K562 (cell line): ENCODE data around the gene EMC1.

ENCODE experiments used
- CTCF ChIP-seq, 3 experiments: IDR thresholded peaks in 2 of 3; conservative IDR thresholded peaks in 1 of 3; 2 replicates each; pipeline ENCODE4 v1.5.1; 2011 to 2012; ENCODE audit warnings: low read length in 3 of 3, mild to moderate bottlenecking in 3 of 3, control low read depth in 2 of 3, improper control_type of control experiment in 1 of 3, inconsistent platforms in 1 of 3, low read depth in 1 of 3, mixed read lengths in 1 of 3, moderate library complexity in 1 of 3; ENCODE audit not compliant: insufficient read depth in 2 of 3
- HMGXB4 ChIP-seq: sonication (generic); formaldehyde crosslinking; IDR thresholded peaks from 2 replicates; pipeline ENCODE4 v1.8.1; 2023; ENCODE audit warnings: mild to moderate bottlenecking, missing genetic modification reagents
- ZKSCAN1 ChIP-seq: fragments of 150-350 bp; IDR thresholded peaks from 2 replicates; pipeline ENCODE4 v1.6.1; 2016; ENCODE audit warnings: low read depth, low read length
- ZNF766 ChIP-seq: fragments of 200-800 bp; sonication (Bioruptor generic); conservative IDR thresholded peaks from 2 replicates; pipeline ENCODE4 v1.6.1; 2016; ENCODE audit warnings: missing genetic modification characterization, missing compliant biosample characterization
- TF ChIP-seq, protein P1 (sequence below): sonication (generic); formaldehyde crosslinking; IDR thresholded peaks from 2 replicates; pipeline ENCODE4 v1.5.0; 2020; ENCODE audit warnings: missing genetic modification reagents

- TF ChIP-seq ZNF766 (CRISPR knock-in tag) (no peak), HMGXB4 (CRISPR knock-in tag) (no peak), ZKSCAN1 (no peak), CTCF (IDR thresholded peaks at IDR 0.05 in 2 of 3, conservative IDR thresholded peaks at IDR 0.05 in 1 of 3; ENCODE audit: insufficient read depth in 2 of 3, low read depth in 1 of 3, low read length in 3 of 3) (no peak)
- TF ChIP-seq, protein P1, sequence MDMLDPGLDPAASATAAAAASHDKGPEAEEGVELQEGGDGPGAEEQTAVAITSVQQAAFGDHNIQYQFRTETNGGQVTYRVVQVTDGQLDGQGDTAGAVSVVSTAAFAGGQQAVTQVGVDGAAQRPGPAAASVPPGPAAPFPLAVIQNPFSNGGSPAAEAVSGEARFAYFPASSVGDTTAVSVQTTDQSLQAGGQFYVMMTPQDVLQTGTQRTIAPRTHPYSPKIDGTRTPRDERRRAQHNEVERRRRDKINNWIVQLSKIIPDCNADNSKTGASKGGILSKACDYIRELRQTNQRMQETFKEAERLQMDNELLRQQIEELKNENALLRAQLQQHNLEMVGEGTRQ (CRISPR knock-in tag) = no peak
Measured at GRCh38 chr1:19219451-19219850, 31.9 kb downstream of the EMC1 start.
